K562 (cell line): ENCODE results near the gene TGFB1I1. TPM values are rescaled to one million over a fixed set of nuclear protein-coding genes. Genes with fewer than 3 reads are reported as not detected.

Experiments used
- ARID3B ChIP-seq: fragments of 250-450 bp; sonication (Bioruptor Pico); IDR thresholded peaks from 2 replicates; pipeline ENCODE4 v1.4.0; 2020; ENCODE audit warnings: borderline replicate concordance
- CC2D1A ChIP-seq: fragments of 450-650 bp; IDR thresholded peaks from 2 replicates; pipeline ENCODE4 v1.6.1; 2017; ENCODE audit warnings: mild to moderate bottlenecking
- CREM ChIP-seq: IDR thresholded peaks from 2 replicates; pipeline ENCODE4 v1.6.1; 2014; ENCODE audit warnings: antibody characterized with exemption, low read depth
- DPF2 ChIP-seq: fragments of 450-650 bp; IDR thresholded peaks from 2 replicates; pipeline ENCODE4 v1.6.1; 2016
- EP400 ChIP-seq: fragments of 450-650 bp; IDR thresholded peaks from 2 replicates; pipeline ENCODE4 v1.6.1; 2017; ENCODE audit warnings: antibody characterized with exemption, mild to moderate bottlenecking, moderate library complexity
- FOXA3 ChIP-seq, 2 experiments: fragments of 450-650 bp in 1 of 2; sonication (generic) in 1 of 2; formaldehyde crosslinking; IDR thresholded peaks in 1 of 2; conservative IDR thresholded peaks in 1 of 2; 2 replicates each; pipeline versions ENCODE4 v1.4.0 to v1.8.0; 2020 to 2022; ENCODE audit warnings: mild to moderate bottlenecking in 2 of 2, missing genetic modification reagents in 1 of 2
- GTF2A2 ChIP-seq: IDR thresholded peaks from 2 replicates; pipeline ENCODE4 v1.6.1; 2016; ENCODE audit warnings: mild to moderate bottlenecking, missing genetic modification characterization, missing compliant biosample characterization
- ID3 ChIP-seq, 2 experiments: fragments of 250-450 bp in 1 of 2; fragments of 450-650 bp in 1 of 2; sonication (Bioruptor Pico) in 1 of 2; IDR thresholded peaks; 2 replicates each; pipeline versions ENCODE4 v1.6.1 to v1.8.0; 2016 to 2021; ENCODE audit warnings: mild to moderate bottlenecking in 2 of 2, moderate library complexity in 2 of 2, missing compliant biosample characterization in 1 of 2, missing genetic modification characterization in 1 of 2
- KLF16 ChIP-seq: IDR thresholded peaks from 2 replicates; pipeline ENCODE4 v1.6.1; 2016; ENCODE audit warnings: antibody characterized with exemption
- L3MBTL2 ChIP-seq: fragments of 450-650 bp; IDR thresholded peaks from 2 replicates; pipeline ENCODE4 v1.6.1; 2016; ENCODE audit warnings: mild to moderate bottlenecking, moderate library complexity
- MIER1 ChIP-seq: fragments of 450-650 bp; IDR thresholded peaks from 2 replicates; pipeline ENCODE4 v1.6.1; 2016; ENCODE audit warnings: antibody characterized with exemption, mild to moderate bottlenecking, low read depth
- MTA3 ChIP-seq: fragments of 450-650 bp; formaldehyde crosslinking; IDR thresholded peaks from 2 replicates; pipeline ENCODE4 v1.6.1; 2017; ENCODE audit warnings: mild to moderate bottlenecking, borderline replicate concordance
- NCOA4 ChIP-seq: fragments of 450-650 bp; IDR thresholded peaks from 2 replicates; pipeline ENCODE4 v1.6.1; 2018; ENCODE audit warnings: mild to moderate bottlenecking; ENCODE audit not compliant: partially characterized antibody
- NR2C1 ChIP-seq, 2 experiments: fragments of 450-650 bp; IDR thresholded peaks; 2 replicates each; pipeline ENCODE4 v1.6.1; 2017; ENCODE audit warnings: mild to moderate bottlenecking in 2 of 2, antibody characterized with exemption in 1 of 2, inconsistent platforms in 1 of 2, missing compliant biosample characterization in 1 of 2, missing genetic modification characterization in 1 of 2
- NR2C2 ChIP-seq, 2 experiments: fragments of 200-800 bp in 1 of 2; sonication (Bioruptor generic) in 1 of 2; sonication (generic) in 1 of 2; formaldehyde crosslinking in 1 of 2; IDR thresholded peaks; 2 replicates each; pipeline versions ENCODE4 v1.6.1 to v1.8.0; 2016 to 2022; ENCODE audit warnings: mild to moderate bottlenecking in 1 of 2, missing compliant biosample characterization in 1 of 2, missing genetic modification characterization in 1 of 2, missing genetic modification reagents in 1 of 2
- POLR2A ChIP-seq: fragments of 450-650 bp; conservative IDR thresholded peaks from 2 replicates; pipeline ENCODE4 v1.6.1; 2016
- SIN3A ChIP-seq, 2 experiments: fragments of 150-350 bp in 1 of 2; IDR thresholded peaks; 2 replicates each; pipeline ENCODE4 v1.6.1; 2011 to 2016; ENCODE audit warnings: borderline replicate concordance in 2 of 2, low read depth in 2 of 2, low read length in 2 of 2, mild to moderate bottlenecking in 2 of 2, moderate library complexity in 2 of 2; ENCODE audit not compliant: control insufficient read depth in 1 of 2
- SMARCB1 ChIP-seq: IDR thresholded peaks from 2 replicates; pipeline ENCODE4 v1.6.1; 2011; ENCODE audit warnings: improper control_type of control experiment, low read depth; ENCODE audit not compliant: insufficient read length
- SNAPC5 ChIP-seq: fragments of 250-450 bp; sonication (Bioruptor Pico); IDR thresholded peaks from 2 replicates; pipeline ENCODE4 v1.8.0; 2021; ENCODE audit warnings: moderate library complexity, mild to moderate bottlenecking, inconsistent platforms
- XRCC4 ChIP-seq: IDR thresholded peaks from one replicate; pipeline ENCODE4 v1.6.1; 2011; ENCODE audit not compliant: insufficient read depth, insufficient read length; ENCODE audit errors: extremely low read depth
- ZNF124 ChIP-seq: sonication (generic); formaldehyde crosslinking; IDR thresholded peaks from 2 replicates; pipeline ENCODE4 v1.8.1; 2022; ENCODE audit warnings: missing genetic modification reagents
- ZNF133 ChIP-seq: fragments of 250-450 bp; sonication (Bioruptor Pico); IDR thresholded peaks from 2 replicates; pipeline ENCODE4 v1.4.0; 2020; ENCODE audit warnings: mild to moderate bottlenecking
- ZNF197 ChIP-seq: fragments of 200-800 bp; sonication (Bioruptor generic); IDR thresholded peaks from 2 replicates; pipeline ENCODE4 v1.6.1; 2016; ENCODE audit warnings: low read depth, missing genetic modification characterization, missing compliant biosample characterization
- ZNF263 ChIP-seq: sonication (generic); formaldehyde crosslinking; IDR thresholded peaks from 2 replicates; pipeline ENCODE4 v1.8.0; 2022; ENCODE audit warnings: mild to moderate bottlenecking, missing genetic modification reagents, borderline replicate concordance
- ZNF347 ChIP-seq: fragments of 450-650 bp; formaldehyde crosslinking; IDR thresholded peaks from 2 replicates; pipeline ENCODE4 v1.4.0; 2020; ENCODE audit warnings: low read depth, mild to moderate bottlenecking, moderate library complexity
- ZNF780A ChIP-seq: fragments of 250-450 bp; sonication (Bioruptor Pico); IDR thresholded peaks from 2 replicates; pipeline ENCODE4 v1.5.0; 2021; ENCODE audit warnings: mild to moderate bottlenecking
- polyA plus RNA-seq, 8 experiments: library from polyadenylated mRNA; depleted of rRNA in 4 of 8; stranded (reverse) in 5 of 8; unstranded in 3 of 8; fragments of >200 nt; fragmentation: Nextera tagmentation in 2 of 8; fragmentation: Illumina TruSeq in 1 of 8; extraction: Ambion mirVana in 2 of 8; extraction: Trizol in 1 of 8; gene quantifications; 2 replicates each; pipeline versions ENCODE4 v1.2.1 to v1.2.3, GENCODE V29; 2011 to 2014; ENCODE audit warnings: inconsistent platforms in 1 of 8, missing spikeins in 1 of 8
- total RNA-seq, 7 experiments: library from RNA; depleted of rRNA in 6 of 7; stranded (reverse); fragments of >200 nt in 6 of 7; fragmentation: Illumina TruSeq in 2 of 7; extraction: Trizol in 2 of 7; gene quantifications; 2 replicates each; pipeline versions ENCODE4 v1.2.1 to v1.2.3, GENCODE V29; 2011 to 2021; ENCODE audit warnings: low replicate concordance in 1 of 7

TGFB1I1 gene
- total and polyA plus RNA-seq, 9 of the 15 experiments (the other 6 are each of a cell fraction or from before 2014, with no cell fraction given), result 0.04 to 0.91 (median 0.19) TPM

- TF ChIP-seq ZNF133 (CRISPR knock-in tag) (no peak), SMARCB1 (peak; percentile 53), ARID3B (CRISPR knock-in tag) (0 out of 2 replicates have a peak, but pooled peaks have one; percentile 14), GTF2A2 (tag) (no peak), KLF16 (no peak), ZNF780A (no peak), ZNF263 (CRISPR knock-in tag) (no peak), CC2D1A (no peak), FOXA3 (CRISPR knock-in tag; conservative IDR thresholded peaks at IDR 0.05 in 1 of 2, IDR thresholded peaks at IDR 0.05 in 1 of 2) (no peak), ZNF347 (no peak), EP400 (peak; percentile 47), ID3 (CRISPR knock-in tag; IDR thresholded peaks at IDR 0.05) (no peak), ID3 (tag; IDR thresholded peaks at IDR 0.05) (no peak; the same call in 1 of the 2 replicates), SIN3A (IDR thresholded peaks at IDR 0.05; ENCODE audit: borderline replicate concordance in 2 of 2, control insufficient read depth in 1 of 2, low read depth in 2 of 2, low read length in 2 of 2) (peak in 1 of 2 experiments; percentile 49; a peak in 1 of 4 replicates), POLR2A (peak; percentile 65), NR2C1 (IDR thresholded peaks at IDR 0.05) (peak; percentile 64), NR2C1 (tag; IDR thresholded peaks at IDR 0.05) (0 out of 2 replicates have a peak, but pooled peaks have one; percentile 42), ZNF124 (CRISPR knock-in tag) (no peak), SNAPC5 (CRISPR knock-in tag) (no peak), CREM (peak; percentile 38; the same call in 1 of the 2 replicates), NR2C2 (CRISPR knock-in tag; IDR thresholded peaks at IDR 0.05) (no peak), NR2C2 (tag; IDR thresholded peaks at IDR 0.05) (peak; percentile 77), DPF2 (peak; percentile 52; the same call in 1 of the 2 replicates), NCOA4 (no peak), MIER1 (no peak), ZNF197 (no peak), MTA3 (peak; percentile 49; the same call in 1 of the 2 replicates), L3MBTL2 (peak; percentile 98), XRCC4 (no peak)
These were observed 5.6 kb downstream of the TGFB1I1 start (continued) for GRCh38 chr16:31477220-31478216.
